22Rv1 (cell line): ENCODE data around the gene RAD54L.

ENCODE experiments used
- CTCF ChIP-seq: fragments of 450-650 bp; IDR thresholded peaks from 2 replicates; pipeline ENCODE4 v1.5.1; 2017; ENCODE audit warnings: mild to moderate bottlenecking
- ZFX ChIP-seq: fragments of 450-650 bp; IDR thresholded peaks from 2 replicates; pipeline ENCODE4 v1.6.1; 2017; ENCODE audit warnings: antibody characterized with exemption, borderline replicate concordance

GRCh38 chr1:46284597-46285564 is 37.3 kb downstream of the RAD54L start:
- TF ChIP-seq CTCF (no peak), ZFX (no peak)
